ENCODE measurements around the gene PRR12.

The PRR12 gene

DNA sequence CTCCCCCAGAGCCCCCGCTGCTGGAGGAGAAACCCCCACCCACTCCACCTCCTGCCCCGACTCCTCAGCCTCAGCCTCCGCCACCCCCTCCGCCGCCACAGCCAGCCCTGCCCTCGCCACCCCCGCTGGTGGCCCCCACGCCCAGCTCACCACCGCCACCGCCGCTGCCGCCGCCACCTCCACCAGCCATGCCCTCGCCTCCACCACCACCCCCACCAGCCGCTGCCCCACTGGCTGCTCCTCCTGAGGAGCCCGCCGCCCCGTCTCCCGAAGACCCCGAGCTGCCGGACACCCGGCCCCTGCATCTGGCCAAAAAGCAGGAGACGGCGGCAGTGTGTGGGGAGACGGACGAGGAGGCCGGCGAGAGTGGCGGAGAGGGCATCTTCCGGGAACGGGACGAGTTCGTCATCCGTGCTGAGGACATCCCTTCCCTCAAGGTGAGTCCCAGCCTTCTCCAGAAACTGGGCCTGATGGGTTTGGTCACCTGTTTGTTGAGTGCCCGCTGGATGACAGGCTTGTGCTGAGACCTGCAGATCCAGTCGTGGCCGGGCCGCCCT is 10.6 kb downstream of the PRR12 start:
- DNase-seq (ENCODE audit: low read depth) = no peak
- in situ Hi-C loops (cut with HindIII; ENCODE audit: low sequenced_read_pairs) = no loop called here
- TF ChIP-seq, protein P1, sequence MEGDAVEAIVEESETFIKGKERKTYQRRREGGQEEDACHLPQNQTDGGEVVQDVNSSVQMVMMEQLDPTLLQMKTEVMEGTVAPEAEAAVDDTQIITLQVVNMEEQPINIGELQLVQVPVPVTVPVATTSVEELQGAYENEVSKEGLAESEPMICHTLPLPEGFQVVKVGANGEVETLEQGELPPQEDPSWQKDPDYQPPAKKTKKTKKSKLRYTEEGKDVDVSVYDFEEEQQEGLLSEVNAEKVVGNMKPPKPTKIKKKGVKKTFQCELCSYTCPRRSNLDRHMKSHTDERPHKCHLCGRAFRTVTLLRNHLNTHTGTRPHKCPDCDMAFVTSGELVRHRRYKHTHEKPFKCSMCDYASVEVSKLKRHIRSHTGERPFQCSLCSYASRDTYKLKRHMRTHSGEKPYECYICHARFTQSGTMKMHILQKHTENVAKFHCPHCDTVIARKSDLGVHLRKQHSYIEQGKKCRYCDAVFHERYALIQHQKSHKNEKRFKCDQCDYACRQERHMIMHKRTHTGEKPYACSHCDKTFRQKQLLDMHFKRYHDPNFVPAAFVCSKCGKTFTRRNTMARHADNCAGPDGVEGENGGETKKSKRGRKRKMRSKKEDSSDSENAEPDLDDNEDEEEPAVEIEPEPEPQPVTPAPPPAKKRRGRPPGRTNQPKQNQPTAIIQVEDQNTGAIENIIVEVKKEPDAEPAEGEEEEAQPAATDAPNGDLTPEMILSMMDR (IDR thresholded peaks at IDR 0.05; ENCODE audit: low read depth, low read length, missing control alignments) = no peak
- H3K4me3 ChIP-seq (ENCODE audit: low read depth, low read length) = no peak overlapping the region

DNA sequence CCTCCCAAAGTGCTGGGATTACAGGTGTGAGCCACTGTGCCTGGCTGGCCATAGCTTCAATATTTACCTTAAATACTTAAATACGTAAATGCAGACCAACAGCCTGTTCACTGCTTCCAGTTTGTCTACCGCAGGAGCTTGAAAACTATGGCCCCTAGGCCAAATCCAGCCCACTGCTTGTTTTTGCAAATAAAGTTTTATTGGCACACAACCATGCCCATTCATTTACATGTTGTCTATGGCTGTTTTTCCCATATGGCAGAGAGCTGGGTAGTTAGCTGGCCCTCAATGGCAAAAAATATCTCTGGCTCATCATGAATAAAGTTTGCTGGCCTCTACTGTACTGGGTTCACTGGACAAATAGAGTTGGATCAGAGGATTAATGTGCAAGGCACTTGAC is 11.8 kb downstream of the PRR12 start:
- no peak overlapping the region for H3K4me3 ChIP-seq (ENCODE audit: low read depth, low read length)
- TF ChIP-seq, protein P1 (IDR thresholded peaks at IDR 0.05; ENCODE audit: low read depth, low read length, missing control alignments) = no peak
- DNase-seq (ENCODE audit: low read depth) = no peak
- in situ Hi-C loops (cut with HindIII; ENCODE audit: low sequenced_read_pairs) = no loop called here

DNA sequence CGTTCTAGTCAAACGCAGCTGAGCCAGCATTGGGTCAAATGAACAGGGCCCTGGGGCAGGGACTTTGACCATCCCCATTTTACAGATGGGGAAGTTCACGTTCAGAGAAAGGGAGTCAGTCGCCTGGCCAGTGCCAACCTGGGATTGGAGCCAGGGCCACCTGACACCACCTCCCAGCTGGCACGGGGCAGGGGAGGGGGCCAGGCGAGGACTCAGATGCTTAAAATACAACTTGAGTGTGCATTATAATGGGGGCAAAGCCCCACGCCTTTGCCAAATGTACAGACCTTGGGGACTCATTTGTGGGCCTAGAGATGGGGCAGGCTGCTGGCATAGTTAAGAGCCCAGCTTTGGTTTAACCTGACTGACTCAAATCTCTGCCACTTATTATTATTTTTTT is 14.6 kb downstream of the PRR12 start:
- DNase-seq (ENCODE audit: low read depth) = no peak
- TF ChIP-seq, protein P1 (IDR thresholded peaks at IDR 0.05; ENCODE audit: low read depth, low read length, missing control alignments) = no peak
- in situ Hi-C loops (cut with HindIII; ENCODE audit: low sequenced_read_pairs) = no loop called here
- no peak overlapping the region for H3K4me3 ChIP-seq (ENCODE audit: low read depth, low read length)

DNA sequence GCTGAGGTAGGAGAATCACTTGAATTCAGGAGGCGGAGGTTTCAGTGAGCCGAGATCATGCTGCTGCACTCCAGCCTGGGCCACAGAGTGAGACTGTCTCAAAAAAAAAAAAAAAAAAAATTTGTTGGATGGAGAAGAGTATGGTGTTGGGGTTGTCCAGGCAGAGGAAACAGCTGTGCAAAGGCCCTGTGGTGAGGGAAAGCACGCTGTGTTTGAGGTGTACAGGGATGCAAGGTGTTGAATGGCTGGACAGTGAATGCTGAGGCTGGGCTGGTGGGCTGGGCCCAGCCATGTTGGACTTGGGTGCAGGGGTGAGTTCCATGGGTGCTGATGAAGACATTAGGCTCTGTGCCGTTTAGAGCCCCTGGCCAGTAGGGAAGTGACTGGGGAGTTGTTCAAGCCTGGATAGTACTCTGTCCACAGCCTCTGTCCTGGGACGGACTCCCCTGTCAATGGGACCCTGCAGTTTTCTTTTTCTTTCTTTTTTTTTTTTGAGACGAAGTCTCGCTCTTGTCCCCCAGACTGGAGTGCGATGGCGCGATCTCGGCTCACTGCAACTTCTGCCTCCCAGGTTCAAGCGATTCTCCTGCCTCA is 18.6 kb downstream of the PRR12 start:
- in situ Hi-C loops (cut with HindIII; ENCODE audit: low sequenced_read_pairs) = no loop called here
- TF ChIP-seq, protein P1 (IDR thresholded peaks at IDR 0.05; ENCODE audit: low read depth, low read length, missing control alignments) = no peak
- no peak for DNase-seq (ENCODE audit: low read depth)
- H3K4me3 ChIP-seq (ENCODE audit: low read depth, low read length) = no peak overlapping the region

DNA sequence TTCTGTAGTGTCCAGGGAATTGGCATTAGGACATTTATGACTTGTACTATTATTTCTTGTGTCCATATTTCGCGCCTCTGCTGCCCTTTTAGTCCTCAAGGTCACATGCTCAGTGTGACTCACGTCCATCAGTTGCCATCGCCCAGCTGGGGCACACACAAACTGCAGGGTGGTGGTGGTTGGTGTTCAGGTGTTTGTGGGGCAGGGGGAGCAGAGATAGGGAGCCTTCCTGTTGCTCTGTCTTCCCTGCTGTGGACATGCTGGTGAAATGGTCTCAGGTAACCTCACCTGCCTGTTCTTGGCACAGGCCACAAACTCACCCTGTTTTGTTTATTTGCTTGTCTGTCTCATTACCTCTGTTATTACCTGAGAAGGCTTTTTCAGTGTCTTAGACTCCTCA is 22.4 kb downstream of the PRR12 start:
- no peak overlapping the region for H3K4me3 ChIP-seq (ENCODE audit: low read depth, low read length)
- TF ChIP-seq, protein P1 (IDR thresholded peaks at IDR 0.05; ENCODE audit: low read depth, low read length, missing control alignments) = no peak
- in situ Hi-C loops (cut with HindIII; ENCODE audit: low sequenced_read_pairs) = no loop called here
- no peak for DNase-seq (ENCODE audit: low read depth)

DNA sequence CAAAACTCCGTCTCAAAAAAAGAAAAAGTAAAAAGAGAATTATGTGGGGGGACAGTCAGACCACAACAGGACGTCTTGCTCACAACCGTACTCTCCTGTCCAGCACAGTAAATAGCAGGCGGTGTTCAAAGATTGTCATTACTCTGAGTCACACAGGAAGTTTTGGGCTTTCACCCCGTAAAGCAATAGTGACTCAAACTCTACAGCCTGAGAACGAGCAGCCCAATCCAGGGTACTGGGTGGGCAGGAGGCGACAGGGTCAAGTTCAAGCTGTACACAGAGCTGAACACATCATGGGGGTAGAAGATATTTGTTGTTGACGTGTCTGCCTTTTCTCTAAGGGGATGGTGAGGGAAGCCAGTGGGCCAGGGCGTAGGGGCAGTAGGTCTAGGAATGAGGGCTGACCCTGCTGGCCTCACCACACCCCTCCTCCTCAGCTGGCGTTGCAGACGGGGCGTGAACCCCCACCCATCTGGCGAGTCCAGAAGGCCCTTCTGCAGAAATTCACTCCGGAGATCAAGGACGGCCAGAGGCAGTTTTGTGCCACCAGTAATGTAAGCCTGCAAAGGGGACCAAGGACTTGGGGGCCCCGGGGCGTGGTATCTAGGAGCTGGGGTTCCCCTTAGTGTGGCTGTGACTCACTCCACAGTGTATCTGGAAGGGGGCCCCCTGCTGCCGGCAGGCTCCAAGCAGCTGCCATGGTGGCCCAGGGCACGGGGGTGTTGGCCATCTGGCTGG is 23.3 kb downstream of the PRR12 start:
- peak; percentile 24 for DNase-seq (ENCODE audit: low read depth)
- TF ChIP-seq, protein P1 (IDR thresholded peaks at IDR 0.05; ENCODE audit: low read depth, low read length, missing control alignments) = no peak
- H3K4me3 ChIP-seq (ENCODE audit: low read depth, low read length) = no peak overlapping the region
- in situ Hi-C loops (cut with HindIII; ENCODE audit: low sequenced_read_pairs) = no loop called here

Data from astrocyte of the cerebellum (primary cell).